BJ (cell line): ENCODE data around the gene VPS36. TPM values are rescaled to one million over a fixed set of nuclear protein-coding genes. Genes with fewer than 3 reads are reported as not detected.

Experiments used
- CTCF ChIA-PET: fragments of 350-600 bp; formaldehyde crosslinking; extraction: SDS; loops from one replicate; lab custom pipeline; 2021; ENCODE audit warnings: antibody characterized with exemption, inconsistent platforms; lab: Yijun Ruan, JAX
- POLR2A ChIA-PET: fragments of 300-600 bp; sonication (Branson Sonifier 250); formaldehyde crosslinking; extraction: SDS; loops from one replicate; lab custom pipeline; 2021; ENCODE audit warnings: antibody characterized with exemption; lab: Charles Lee
- DNase-seq: peaks from one replicate; pipeline ENCODE4 v3.0.0-alpha.2; 2011; ENCODE audit warnings: low read depth
- H3K27me3 ChIP-seq: 2 replicates; pipeline ENCODE4 v1.6.0; 2011; ENCODE audit warnings: low read length; ENCODE audit not compliant: control insufficient read depth, insufficient read depth
- H3K36me3 ChIP-seq: 2 replicates; pipeline ENCODE4 v1.5.1; 2011; ENCODE audit warnings: low read length; ENCODE audit not compliant: control insufficient read depth, insufficient read depth
- H3K4me3 ChIP-seq: 2 replicates; pipeline ENCODE4 v1.5.1; 2011; ENCODE audit warnings: low read depth, mild to moderate bottlenecking, control low read depth, low read length
- CTCF ChIP-seq: IDR thresholded peaks from 2 replicates; pipeline ENCODE4 v1.5.1; 2011; ENCODE audit warnings: low read depth, mild to moderate bottlenecking, control low read depth, inconsistent platforms, low read length, moderate library complexity; ENCODE audit not compliant: insufficient read depth
- polyA plus RNA-seq: library from polyadenylated mRNA; depleted of rRNA; stranded (reverse); fragments of >200 nt; gene quantifications from 2 replicates; pipeline ENCODE4 v1.2.3, GENCODE V29; 2011

VPS36 gene
- polyA plus RNA-seq, 1 experiment: 10.0 TPM

GRCh38 chr13:52463526-52463925, 13.1 kb upstream of the VPS36 start:
- POLR2A ChIA-PET: no interaction called here
- no peak for DNase-seq
- CTCF ChIA-PET: interaction anchor here (3.0 kb wide), 1 partner anchor 13 kb away, joined by 13 read pairs; the partner anchor contains the start of gene VPS36
- no peaks in the 10 kb centered on the region; the same call in 1 of the 2 replicates for H3K36me3 ChIP-seq
- no peak for TF ChIP-seq CTCF
- no peak overlapping the region for H3K4me3 ChIP-seq
- H3K27me3 ChIP-seq: no peaks in the 10 kb centered on the region

GRCh38 chr13:52461265-52461664, 10.8 kb upstream of the VPS36 start:
- CTCF ChIA-PET: interaction anchor here (3.0 kb wide), 1 partner anchor 11 kb away, joined by 13 read pairs; the partner anchor contains the start of gene VPS36
- POLR2A ChIA-PET: no interaction called here
- DNase-seq: no peak
- Histone ChIP-seq H3K27me3 (no peaks in the 10 kb centered on the region), H3K4me3 (no peak overlapping the region), H3K36me3 (no peaks in the 10 kb centered on the region; the same call in 1 of the 2 replicates)
- no peak for TF ChIP-seq CTCF

- CTCF ChIA-PET: interaction anchor here (0.7 to 1.7 kb wide), 2 partner anchors 9 to 31 kb away, joined by 5 to 16 read pairs; partner anchors contain the start of gene VPS36
- POLR2A ChIA-PET: no interaction called here
- no peaks in the 10 kb centered on the region; the same call in 1 of the 2 replicates for H3K36me3 ChIP-seq
- H3K4me3 ChIP-seq: no peak overlapping the region
- H3K27me3 ChIP-seq: no peaks in the 10 kb centered on the region
- no peak for TF ChIP-seq CTCF
- peak; percentile 18 for DNase-seq
Observed at GRCh38 chr13:52459668-52460067, 9.2 kb upstream of the VPS36 start.

GRCh38 chr13:52455677-52456041, 5.2 kb upstream of the VPS36 start:
- ChIA-PET POLR2A (no interaction called here), CTCF (no interaction called here)
- no peaks in the 10 kb centered on the region for H3K27me3 ChIP-seq
- DNase-seq: peak; percentile 8
- H3K4me3 ChIP-seq: peak overlapping the region; percentile 83
- no peak for TF ChIP-seq CTCF
- H3K36me3 ChIP-seq: no peaks in the 10 kb centered on the region; the same call in 1 of the 2 replicates

- Histone ChIP-seq H3K36me3 (no peaks in the 10 kb centered on the region; the same call in 1 of the 2 replicates), H3K27me3 (no peaks in the 10 kb centered on the region), H3K4me3 (peak within 1 kb of the TSS; percentile 83)
- DNase-seq: peak; percentile 75
- ChIA-PET CTCF (no interaction called here), POLR2A (no interaction called here)
- no peak for TF ChIP-seq CTCF
Observed at GRCh38 chr13:52454820-52455676, 4.6 kb upstream of the VPS36 start, which contains the start of gene CKAP2. Gene CKAP2, plus strand, starts transcription at chr13:52455478. Its CDS starts 79 bp downstream, at chr13:52455557.
